Measurements from ENCODE around the gene NBPF15. TPM values are rescaled to one million over a fixed set of nuclear protein-coding genes. Genes with fewer than 3 reads are reported as not detected.
A peak's percentile ranks its signal among the peaks of the same experiment; 100 is the strongest.
"Not testable (repeated sequence)": the region's sequence is repeated elsewhere in the genome, so short reads cannot be mapped to it uniquely, and the experiment has no call there.

The NBPF15 gene
- 31.3 TPM for total RNA-seq
- long read RNA-seq, partial matches to known transcripts: 5 of 28 reads
- long read RNA-seq, other reads (novel, unspliced or antisense): 23 of 28 reads

- not testable (repeated sequence) for DNase-seq (ENCODE audit: low spot score)
These were observed at the start of gene NBPF15 for GRCh38 chr1:144461136-144461759. Gene NBPF15 (minus strand): TSS chr1:144461669. CDS start chr1:144440003, 21,666 bp downstream.

GRCh38 chr1:144496429-144496828 lies 35.0 kb upstream of the NBPF15 start:
- DNase-seq (ENCODE audit: low spot score): not testable (repeated sequence)

DNA sequence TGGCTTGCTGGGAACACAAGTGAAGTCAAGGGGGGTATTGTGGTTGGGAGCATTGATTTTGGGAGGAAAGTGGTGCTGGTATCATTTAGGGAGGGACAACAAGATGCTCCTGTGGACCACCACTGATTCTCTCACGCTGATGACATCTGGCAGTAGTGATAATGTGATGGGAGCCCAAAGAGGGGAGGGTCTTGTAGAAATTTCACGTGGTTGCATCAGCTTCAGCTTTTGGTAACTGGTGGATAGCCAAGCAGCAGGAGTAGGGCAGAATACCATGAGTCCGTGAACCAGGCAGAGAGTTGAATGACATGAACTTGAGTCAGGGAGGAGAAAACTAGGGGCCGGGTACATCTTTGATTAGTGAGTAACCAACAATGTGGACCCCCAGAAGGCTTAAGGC lies 32.7 kb upstream of the NBPF15 start:
- not testable (repeated sequence) for DNase-seq (ENCODE audit: low spot score)

DNA sequence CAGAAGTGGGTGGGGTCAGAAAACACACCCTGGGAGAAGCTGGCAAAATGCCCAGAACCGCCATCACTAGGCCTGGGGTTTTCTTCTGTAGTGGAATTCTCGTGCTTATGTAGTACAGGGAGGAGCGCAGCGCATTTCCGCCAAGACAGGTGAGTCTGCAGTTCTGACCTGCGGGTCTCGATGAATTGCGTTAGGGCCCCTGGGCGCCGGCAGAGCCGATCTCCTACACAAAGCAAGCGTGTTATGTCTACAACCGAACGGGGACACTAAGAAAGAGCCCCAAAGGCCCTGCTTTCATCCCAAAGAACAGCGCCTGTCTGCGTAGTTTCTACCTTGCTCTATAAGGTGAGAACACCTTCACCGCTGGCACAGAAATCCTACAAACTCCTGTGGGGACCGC lies 28.9 kb upstream of the NBPF15 start:
- DNase-seq (ENCODE audit: low spot score): not testable (repeated sequence)

GRCh38 chr1:144487002-144487401 lies 25.5 kb upstream of the NBPF15 start:
- not testable (repeated sequence) for DNase-seq (ENCODE audit: low spot score)

- DNase-seq (ENCODE audit: low spot score): not testable (repeated sequence)
These were observed 23.9 kb upstream of the NBPF15 start for GRCh38 chr1:144485048-144485993.

DNA sequence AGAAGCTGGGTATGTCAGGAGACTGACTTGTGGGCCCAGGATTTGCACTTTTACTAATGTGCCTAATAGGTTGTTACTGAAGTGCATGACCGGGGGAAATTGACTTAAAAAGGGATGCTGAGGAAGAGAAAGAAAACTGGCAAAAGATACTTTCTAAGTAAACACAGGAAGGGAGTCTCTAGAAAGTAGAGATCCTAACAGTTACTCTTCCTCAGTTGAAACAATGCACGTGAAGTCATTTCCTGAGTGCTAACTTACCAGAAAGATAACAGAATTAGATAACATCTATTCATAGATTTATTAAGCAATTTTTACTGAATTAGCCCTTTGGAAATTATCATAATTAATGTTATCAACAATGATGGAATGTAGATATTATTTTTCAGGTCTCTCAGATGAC lies 12.4 kb upstream of the NBPF15 start:
- not testable (repeated sequence) for DNase-seq (ENCODE audit: low spot score)

- DNase-seq (ENCODE audit: low spot score): not testable (repeated sequence)
These were observed 10.0 kb upstream of the NBPF15 start for GRCh38 chr1:144471434-144471833.

- not testable (repeated sequence) for DNase-seq (ENCODE audit: low spot score)
These were observed 309 bp upstream of the NBPF15 start for GRCh38 chr1:144461778-144462177.

DNA sequence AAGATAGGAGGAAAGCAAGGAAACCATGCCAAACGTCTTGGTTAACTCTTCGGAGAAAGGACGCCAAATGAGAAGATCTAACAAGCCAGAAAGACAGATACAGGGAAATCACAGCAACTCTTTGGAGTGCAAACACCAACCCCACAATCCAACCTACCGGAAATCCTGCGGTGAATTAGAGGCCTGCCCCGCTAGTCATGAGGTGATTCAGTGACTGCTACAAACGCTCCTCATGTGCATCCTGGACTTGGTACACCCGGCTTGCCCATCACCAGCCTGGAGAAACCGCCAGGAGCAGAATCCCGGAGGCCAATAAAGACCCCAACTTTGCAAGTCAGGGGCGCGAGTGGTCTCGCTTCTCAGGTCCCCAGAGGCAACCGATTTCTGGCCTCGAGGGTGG lies 783 bp downstream of the NBPF15 start:
- DNase-seq (ENCODE audit: low spot score): not testable (repeated sequence)

DNA sequence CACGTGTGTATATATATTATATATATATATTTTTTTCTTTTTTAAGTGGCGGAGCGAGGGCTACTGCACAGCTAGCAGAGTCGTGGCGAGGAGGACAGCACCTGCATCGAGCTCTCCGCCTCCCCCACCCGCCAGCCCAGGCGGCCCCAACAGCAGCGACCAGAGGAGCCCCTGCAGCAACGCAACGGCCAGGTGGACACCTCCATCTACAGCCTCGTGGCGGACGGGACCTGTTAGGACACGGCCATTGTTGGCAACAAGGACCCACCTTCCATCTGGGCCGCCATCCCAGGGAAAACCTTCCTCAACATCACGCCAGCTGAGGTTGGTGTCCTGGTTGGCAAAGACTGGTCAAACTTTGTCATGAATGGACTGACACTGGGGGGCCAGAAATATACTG lies 19.1 kb downstream of the NBPF15 start:
- not testable (repeated sequence) for DNase-seq (ENCODE audit: low spot score)

- DNase-seq (ENCODE audit: low spot score): not testable (repeated sequence)
These were observed 21.7 kb downstream of the NBPF15 start for GRCh38 chr1:144439737-144440136.

GRCh38 chr1:144418891-144419694 lies 42.4 kb downstream of the NBPF15 start:
- peak; percentile 85 for DNase-seq (ENCODE audit: low spot score)

GRCh38 chr1:144413404-144414118 lies 47.9 kb downstream of the NBPF15 start:
- DNase-seq (ENCODE audit: low spot score): not testable (repeated sequence)

GRCh38 chr1:144412491-144413403 lies 48.7 kb downstream of the NBPF15 start:
- DNase-seq (ENCODE audit: low spot score): peak; percentile 91

GRCh38 chr1:144412068-144412471 lies 49.4 kb downstream of the NBPF15 start:
- not testable (repeated sequence) for DNase-seq (ENCODE audit: low spot score)

DNA sequence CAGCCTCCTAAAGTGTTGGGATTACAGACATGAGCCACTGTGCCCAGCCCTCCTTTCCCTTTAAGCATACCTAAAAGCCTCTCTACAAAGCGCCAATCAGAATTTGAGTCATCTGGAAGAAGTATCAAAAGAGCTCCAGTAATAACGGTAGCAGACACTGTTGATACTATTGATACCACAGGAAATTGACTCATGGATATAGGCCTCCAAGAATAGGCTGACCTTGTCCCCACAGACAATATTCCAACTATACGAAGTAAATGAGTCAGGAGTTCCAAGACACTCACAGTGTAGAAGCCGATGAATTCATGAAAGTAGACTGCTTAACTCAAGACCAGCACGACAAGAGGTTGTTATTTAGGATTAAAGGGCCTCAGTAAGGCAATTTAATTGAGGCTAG lies 58.7 kb downstream of the NBPF15 start:
- not testable (repeated sequence) for DNase-seq (ENCODE audit: low spot score)

DNA sequence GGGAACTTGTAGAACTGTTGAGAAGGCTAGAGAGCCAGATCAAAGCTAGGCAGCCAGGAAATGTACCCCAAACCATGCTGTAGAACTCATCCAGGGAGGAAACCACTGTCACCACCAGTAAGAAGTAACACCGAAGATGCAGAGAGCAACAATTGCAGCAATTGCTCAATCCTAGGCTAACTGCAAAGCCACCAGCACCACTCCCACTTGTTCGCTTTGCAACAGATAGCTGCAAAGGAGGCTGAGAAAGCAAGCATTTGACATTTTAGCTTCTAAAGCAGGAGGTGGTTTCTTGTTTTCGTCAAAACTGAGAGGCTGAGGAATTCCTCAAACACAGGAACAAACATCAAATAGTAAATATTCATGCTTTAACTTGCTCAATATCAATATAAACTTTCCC lies 89.8 kb downstream of the NBPF15 start:
- DNase-seq (ENCODE audit: low spot score): not testable (repeated sequence)

All from mesenteric fat pad (tissue), 1 donor.